GM18907 (cell line): ENCODE results near the gene MRPS27.

ENCODE experiments used
- ATAC-seq: cut with Tn5 transposase; IDR thresholded peaks from one replicate; pipeline ENCODE4 v1.9.1; 2021; ENCODE audit warnings: mild to moderate bottlenecking, moderate library complexity; ENCODE audit not compliant: unreplicated experiment

The MRPS27 gene

DNA sequence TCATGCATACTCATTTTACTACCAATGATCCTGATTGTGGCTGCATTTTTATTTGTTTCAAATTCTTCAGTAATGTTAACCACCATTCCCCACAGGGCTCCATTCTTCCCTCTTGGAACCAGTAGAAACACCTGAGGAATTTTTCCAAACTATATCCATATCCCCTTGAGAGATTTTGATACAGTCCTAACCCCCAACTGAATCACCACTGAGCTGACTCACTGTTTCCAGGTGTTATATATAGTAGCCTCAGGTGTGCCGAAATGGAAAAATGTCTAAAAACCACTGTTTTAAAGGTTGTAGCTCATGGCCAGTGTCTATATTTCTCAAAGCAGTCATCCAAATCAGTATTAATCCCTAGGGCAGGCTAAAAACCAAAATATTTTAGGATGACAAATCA, 85.2 kb downstream of the MRPS27 start:
- ATAC-seq, result no peak

DNA sequence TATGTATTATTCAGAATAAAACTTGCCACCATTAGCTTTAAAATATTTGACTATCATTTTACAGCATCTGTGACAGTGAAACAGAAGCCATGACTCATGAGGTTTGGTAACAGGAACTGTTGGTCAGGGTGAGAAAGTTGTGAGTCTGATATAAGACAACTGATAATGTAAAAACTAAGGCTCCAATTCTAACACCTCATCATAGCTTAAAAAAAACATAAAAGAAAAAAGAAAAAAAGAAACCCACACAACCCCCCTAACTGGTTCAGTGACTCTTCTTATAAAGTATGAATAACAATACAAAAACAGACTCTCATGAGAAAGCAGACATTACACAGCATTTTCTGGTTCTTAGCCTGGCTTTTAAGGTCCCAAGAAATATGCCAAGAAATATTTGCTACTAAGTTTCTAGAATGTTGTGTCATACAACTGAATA, 85.8 kb downstream of the MRPS27 start:
- peak; percentile 84 for ATAC-seq

DNA sequence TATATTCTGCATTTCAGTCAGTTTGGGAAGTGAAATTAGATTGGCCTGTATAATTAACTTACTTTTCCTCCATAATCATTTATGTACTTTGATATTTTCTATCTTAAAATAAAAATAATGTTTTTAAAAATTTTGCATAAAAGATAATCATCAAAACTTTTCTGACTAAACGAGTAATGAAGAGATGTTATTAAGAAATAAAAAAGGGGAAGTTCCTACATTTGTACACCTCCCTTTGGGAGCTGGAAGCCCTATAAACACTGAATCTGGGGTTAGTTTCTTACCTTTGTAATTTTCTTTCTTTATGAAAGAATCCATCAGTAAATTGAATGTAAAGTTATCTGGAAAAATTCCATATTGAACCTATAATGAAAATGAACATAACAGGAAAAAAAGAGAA, 86.2 kb downstream of the MRPS27 start:
- ATAC-seq, result no peak

DNA sequence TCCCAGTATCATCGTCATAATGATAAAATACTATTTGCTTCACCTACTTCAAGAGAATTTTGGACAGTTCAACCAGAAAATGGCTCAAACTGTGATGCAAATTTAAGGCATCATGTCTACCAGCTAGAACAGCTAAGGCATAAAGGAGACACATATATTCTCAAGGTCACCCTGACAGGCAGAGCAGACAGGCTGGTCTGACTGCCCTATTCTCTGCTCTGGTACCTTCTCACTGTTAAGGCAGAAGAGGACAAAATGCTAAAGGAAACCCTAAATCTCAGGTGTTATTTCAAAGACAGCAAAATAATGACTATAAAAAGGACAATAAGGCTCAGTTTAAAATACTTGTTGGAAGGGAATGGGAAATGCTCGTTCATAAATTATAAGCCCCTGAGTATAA, 87.2 kb downstream of the MRPS27 start:
- no peak for ATAC-seq

DNA sequence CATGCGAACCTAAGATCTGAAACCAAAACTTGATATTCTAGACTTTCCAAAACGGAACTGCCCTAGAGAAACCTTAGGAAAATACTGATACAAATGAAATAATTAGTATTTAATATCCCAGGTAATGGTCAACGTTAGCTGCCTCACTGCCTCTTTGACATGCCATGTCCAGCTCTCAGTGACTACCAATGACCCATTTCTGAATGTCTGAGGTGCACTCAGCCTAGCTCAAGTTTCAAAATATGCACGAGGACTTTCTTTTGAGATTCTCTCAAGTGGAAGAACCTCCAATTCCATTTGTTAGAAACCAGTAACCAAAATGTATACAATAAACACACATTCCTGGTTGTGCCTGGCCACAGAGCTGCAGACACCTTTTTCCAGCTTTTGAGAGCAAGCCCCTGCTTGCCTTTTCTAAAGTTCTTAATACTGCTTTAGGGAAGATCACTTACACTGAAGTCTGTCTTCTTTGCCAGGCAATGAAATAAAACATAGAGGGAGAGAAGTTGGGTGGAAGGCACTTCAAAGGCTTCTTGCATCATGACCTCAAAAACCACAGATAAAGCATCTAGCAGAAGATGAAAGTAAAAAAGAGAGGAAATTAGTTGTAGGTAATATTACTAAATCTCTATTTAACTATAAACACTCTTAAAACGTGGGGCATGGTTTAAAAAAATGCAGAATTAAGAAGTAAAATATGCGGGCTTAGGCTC, 87.9 kb downstream of the MRPS27 start:
- ATAC-seq, result peak; percentile 42

DNA sequence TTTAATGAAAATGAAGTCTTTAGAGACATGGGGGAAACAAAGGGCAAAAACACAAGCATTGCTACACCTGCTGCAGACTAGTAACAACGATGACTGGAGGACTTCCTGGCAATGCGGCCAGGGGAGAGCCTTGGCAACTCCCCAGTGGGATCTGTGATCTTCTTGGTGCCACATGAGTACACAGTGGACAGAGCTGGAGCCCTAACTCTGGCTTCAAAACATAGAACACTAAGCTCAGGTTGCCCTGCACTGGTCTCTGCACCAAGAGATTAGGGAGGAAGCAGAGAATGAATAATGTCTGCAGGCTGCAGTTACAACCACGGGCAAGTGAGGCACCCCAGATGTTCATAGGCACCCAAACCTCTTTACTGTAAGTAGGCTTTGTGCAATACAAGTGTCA, 91.1 kb downstream of the MRPS27 start:
- no peak for ATAC-seq

DNA sequence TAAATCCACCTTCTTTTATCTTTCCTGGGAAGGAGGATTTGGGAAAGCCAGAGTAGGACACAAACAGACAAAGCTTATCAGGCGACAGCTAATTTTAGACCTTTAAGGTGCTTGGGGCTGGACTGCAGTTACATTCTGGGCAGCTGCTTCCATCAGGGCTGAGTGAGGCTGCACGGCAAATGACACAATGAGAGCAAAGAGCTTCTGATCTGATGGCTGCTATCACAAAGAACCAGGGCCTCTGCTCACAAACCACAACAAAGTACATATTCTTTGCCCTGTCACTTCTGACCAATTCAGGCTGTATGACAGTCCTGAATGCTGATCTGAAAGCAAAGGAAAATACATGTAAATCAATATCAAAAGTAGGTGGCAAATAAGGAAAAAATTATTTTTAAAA, 93.1 kb downstream of the MRPS27 start:
- no peak for ATAC-seq

DNA sequence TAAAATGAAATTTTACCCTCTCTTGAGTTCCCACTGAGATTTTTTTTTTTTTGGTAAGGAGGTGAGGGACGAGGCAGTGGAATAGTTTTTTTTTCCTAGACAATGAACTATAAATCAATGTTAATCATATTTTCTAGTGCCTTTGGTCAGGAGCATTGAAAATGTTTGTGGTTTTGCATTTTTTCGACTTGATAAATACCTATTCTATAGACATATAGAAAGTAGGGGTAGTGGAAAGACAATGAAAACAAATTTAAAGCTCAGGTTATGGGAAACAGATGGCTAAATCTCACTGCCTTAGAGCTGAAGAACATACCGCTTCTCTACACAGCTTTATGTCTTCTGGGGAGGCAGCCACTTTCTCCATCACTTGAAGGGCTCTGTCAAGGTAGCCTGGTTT, 94.3 kb downstream of the MRPS27 start:
- no peak for ATAC-seq

DNA sequence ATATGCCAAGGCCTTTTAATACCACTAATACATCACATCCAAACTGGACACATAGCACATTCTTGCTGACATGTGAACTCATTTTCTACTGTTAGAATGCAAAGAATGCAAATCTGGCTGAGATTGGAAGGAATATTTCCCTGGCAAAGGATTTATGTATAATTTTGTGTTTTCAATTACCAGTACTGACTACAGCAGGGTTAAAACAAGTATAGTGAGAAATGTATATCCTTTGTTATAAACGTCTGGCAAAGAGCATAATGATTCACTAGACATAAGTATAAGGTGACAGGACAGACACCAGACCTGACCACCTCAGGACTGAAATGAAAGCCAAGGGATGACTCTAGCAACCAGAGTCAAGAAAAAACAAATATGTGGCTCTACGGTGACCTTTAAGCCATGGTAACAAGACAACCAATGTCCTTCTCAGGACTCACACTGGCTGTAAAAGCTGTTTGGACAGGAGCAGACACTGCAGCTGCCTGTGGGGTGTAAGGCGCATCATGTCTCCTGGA, 95.0 kb downstream of the MRPS27 start:
- ATAC-seq, result no peak

DNA sequence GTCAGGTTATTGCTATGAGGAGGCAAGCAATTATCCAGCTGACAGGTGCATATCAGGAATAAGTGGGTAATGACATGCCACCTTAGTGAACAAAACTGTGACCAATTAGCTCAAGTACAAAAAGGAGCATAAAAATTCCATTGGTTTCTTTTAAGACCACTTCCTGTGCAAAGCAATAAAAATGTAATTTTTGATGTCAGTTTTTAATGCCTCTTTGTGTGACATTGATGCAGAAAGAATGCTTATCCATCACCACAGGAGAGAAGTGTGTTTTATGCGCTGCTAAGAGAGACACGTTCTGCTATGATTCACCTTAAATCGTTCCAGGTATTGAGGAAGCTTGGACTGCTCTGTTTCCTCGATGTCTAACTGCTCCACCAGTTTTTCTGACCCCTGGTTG, 96.7 kb downstream of the MRPS27 start:
- no peak for ATAC-seq

DNA sequence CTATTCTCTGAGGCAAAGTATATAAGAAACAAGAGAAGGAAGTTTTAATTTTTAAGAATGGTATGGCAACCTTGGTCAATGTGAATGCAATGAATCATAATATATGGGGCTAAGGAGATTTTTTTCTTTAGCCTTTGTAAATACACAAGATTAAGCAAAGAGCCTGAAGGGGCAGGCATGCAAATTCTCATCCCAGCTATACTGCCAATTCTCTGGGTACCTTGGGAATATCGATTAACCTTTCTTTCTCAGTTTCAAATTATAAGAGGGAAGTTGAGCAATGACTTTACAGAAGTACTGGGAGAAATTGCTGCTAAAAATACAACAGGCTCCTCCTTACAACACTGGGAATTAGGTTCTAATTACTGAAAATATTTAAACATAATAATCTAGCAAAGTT, 97.5 kb downstream of the MRPS27 start:
- no peak for ATAC-seq

DNA sequence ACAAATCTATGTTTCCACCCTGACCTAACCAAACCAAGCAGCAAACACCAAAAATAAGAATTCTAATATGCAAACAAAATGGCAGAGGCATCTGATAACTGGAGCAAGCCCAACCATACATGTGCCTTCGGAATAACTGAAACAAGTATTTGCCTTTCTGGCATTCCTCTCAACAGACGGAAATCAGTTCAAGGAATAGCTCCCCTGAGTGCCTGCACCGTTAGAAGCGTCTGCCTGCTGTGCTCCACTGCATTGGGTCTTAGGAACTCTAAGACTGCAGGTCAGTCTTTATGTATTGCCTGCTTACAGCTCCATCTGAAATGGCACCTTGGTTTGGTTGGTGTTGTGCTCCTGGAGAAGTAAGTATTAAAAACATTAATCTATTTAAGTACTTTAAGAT, 98.5 kb downstream of the MRPS27 start:
- ATAC-seq, result no peak

DNA sequence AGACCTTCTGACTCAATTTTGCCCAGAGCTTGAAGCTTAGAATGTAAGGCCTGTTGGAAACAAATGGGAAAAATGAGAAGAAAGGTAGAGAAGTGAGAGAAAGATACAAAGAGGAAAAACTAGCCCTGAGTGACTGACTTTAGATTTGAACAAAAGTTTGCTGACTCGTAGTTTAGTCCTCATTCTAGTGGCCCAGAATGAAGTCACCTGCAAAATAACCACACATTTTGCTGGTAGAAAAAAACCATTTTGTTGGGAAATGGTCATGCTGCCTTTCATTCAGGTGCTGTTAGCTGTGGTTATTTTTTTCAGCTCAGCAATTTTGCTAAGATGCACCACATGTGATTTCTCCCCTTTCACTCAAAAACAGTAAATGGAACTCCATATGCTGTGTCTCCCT, 98.9 kb downstream of the MRPS27 start:
- no peak for ATAC-seq

DNA sequence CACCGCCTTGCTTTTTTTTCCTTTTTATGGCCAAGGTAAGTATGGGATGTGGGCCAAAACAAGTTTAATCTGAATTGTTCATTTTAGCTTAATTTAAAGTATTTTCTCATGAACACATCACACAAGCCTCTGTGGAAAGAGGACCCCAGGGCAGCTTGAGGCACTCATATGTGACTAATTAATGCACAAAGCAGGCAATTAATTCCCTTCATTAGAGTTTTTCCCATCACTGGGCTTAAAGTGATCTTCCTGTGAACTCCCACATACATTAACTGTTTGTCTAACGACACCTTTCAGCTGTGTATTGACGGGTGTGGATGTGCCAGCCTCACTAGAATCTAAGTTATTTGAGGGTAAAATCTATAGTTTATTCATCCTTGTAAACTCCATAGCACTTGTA, 103.3 kb downstream of the MRPS27 start:
- no peak for ATAC-seq

DNA sequence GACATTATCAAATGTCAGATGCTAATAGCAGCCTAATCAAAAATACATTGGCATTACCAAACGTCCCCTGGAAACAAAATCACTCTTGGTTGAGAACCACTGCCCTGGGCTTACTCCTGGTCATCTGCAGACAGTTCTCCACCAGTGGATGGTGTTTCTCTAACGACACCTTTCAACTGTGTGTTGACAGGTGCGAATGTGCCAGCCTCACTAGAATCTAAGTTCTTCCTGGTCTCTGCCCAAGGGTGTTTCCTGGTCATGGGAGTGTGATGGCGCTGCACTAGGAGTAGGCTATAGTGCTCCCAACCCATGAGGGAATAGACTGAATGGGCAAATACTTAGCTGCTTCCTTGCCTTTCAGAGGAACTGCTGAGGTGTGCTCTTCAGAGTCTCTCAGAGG, 105.9 kb downstream of the MRPS27 start:
- no peak for ATAC-seq

DNA sequence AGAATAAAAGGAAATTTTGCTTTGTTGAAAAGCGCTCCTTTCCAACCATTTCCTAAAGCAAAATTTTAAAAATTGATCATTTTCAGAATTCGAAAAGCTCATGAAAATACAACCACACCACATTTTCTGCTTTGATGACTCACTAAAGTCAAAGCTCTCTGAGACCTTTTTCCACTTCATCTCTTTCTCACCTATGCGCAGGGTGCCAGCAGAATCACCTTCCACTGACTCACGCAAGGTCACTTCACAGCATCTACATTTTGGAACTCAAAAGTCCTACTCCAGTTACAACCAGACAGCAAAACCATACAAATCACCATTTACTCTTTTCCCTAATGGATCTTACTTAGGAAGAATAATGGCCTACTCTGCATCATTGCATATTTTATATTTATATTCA, 106.6 kb downstream of the MRPS27 start:
- ATAC-seq, result no peak

DNA sequence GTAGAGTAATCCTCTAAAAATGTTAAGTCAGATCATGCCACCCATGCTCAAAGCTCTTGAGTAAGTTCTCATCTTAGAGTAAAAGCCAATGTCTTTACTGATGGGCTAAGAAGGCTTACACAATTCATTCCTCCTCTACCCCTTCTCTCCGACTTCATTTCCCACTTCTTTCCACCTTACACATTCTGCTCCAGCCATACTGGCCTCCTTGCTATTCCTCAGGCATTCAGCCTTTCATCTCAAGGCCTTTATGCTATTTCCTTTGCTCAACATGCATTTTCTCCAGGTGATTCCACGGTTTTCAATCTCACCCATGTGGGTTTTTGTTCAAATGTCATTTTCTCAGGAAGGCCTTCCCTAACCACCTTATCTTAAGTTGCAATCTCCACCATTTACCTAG, 107.9 kb downstream of the MRPS27 start:
- no peak for ATAC-seq

DNA sequence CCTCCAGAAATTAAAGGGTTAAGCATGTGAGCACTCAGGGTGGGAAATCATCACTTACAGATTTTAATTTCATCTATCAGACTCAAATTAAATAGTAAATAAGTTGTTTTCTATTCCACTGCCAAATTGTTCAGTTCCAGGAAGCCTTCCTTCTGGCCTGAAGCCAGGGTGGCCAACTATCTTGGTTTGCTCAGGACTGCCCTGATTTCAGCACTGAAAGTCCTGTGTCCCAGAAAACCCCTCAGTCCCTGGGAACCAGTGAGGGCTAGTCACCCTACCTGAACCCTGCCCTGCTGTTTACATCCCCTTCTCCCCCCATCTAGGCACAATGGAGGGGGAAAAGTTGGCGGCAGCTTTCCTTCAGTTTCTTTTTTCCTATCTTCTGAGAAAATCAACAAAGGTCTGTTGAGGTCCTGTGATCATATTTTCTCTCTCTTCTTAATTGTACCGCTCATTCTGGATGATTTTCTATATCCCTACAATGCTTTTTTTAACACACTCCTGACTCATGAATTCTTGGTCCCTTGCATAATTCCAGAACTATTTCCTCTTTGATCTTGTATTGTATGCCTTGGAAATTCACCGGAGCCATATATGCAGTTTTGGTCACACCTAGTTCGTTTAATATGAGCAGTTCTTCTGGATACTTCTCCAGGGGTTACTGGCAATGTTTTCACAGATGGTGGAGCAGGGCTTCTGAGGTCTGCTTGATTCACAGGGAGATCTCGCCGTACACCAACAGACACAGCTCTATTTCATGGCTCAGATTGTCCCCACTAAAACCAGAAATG, 109.0 kb downstream of the MRPS27 start:
- ATAC-seq, result no peak

DNA sequence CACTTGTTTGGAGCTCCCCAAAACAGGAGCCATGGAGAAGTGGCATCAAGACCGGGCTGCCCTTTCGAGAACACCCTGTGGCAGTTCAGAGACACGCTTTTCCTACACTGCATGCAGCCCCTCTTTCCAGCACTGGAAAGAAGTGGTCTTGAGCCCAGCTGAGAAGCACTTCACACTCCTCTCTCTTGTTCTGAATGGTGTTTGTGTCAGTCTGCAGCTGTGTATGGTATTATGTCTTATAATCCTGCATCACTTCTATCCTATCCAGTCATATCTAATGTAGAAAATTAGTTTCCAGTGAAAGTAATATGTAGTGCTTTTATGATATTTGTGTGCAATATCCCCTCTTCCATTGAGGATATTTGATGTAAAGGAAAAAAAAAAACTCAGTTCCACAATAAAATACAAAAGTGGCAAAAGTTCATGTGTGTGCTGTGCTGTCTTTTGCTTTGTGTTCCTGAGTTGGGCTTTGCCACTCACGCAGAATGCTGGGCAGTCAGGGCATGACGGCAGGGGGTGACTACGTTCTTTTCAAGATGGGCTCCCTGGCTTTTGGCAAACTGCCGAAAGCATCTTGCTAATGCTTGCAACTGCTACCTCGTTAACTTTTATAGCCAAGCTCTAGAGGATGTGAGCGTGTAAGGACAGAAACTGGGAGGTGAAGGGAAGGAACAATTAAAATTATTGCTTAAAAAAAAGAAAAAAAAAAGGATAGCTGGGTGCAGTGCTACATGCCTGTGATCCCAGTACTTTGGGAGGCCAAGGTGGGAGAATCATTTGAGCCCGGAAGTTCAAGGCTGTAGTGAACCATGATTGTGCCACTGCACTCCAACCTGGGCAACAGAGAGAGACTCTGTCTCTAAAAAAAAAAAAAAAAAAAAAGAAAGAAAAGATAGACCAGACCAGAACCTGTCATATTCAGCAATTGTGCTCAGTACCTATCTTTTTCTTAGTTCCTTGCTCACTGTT, 110.6 kb downstream of the MRPS27 start:
- ATAC-seq, result no peak

DNA sequence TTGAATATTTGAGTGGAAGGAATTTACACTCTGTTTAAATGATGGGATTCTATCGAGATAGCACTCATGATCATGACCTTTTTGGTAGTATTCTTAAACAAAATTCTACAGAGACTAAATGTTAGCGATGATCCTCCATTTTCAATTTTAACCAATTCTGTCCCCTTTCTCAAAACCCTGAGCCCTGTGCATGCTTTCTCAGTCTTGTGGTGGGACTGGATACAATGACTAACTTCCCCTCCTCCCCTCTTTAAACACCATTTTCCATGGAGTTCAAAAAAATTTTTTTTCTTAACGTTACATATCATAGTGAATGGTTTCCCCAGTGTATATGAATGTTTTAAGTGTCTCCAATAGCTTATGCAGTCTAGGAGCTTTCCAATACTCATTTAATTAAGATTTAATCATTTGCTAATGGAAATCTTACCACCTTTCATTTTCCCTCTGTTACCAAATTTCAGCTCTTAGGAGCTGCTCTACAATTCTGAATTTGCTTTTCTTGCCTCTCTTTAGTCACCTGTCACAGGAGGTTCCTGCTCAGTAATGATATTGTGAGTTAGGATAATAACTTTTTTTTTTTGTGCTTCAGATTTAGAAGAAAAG, 111.6 kb downstream of the MRPS27 start:
- no peak for ATAC-seq

DNA sequence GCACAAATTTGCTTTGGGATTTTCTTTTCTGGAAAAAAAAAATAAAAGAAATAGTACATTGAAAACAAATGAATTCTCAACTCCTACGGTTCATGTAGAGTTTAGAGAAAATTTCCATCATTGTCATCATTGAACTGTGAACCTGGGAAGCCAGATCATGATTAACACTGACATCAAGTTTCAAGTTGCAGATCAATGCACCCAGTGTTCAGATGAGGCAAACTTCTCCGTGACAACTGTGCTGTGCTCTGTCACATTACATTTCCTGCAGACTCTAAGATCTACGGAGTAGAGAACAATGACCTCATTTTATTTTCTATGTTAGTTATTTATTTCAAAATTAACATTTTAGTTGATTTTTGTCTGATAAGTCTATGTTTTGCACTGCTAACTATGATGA, 113.0 kb downstream of the MRPS27 start:
- ATAC-seq, result no peak
